ENCODE measurements around the gene RNF166. TPM values are rescaled to one million over a fixed set of nuclear protein-coding genes. Genes with fewer than 3 reads are reported as not detected.

RNF166 gene
- total RNA-seq, 1 experiment from 2014 or later: 26.5 TPM

DNA sequence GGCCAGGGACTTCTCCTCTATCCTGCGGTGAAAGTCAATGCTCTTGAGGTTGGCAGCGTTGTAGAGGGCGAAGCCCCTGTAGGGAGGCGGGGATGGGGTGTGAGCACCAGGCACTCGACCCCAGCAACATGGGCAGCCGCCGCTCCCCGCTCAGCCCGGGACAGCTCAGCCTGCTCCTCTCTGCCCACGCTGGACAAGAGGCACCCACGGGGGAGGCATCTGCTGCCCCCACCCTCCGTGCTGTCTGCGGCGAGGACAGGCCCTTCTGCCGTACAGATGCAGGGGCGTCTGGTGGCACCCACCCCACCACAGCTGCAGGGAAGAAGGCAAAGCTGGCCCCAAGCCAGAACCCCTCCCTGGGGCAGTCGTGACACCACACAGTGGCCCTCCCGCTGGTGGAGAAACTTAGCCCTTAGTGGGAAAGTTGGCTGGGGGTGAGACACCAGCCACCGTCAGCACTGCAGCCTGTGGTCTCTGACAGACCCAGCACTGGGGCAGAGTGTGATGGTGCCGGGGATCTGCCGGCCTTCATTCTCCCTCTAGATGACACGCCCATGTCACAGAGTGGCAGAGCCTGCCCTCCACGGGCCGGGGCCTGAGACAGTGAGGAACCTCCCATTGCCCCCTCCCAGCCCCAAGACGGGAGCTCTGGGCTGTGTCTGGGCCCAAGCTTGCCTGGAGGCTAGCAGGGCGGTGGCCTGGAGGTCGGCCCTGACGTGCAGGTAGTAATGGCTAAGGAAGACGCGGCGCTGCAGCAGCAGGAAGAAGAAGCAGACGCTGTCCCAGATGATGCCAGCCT, 19.6 kb upstream of the RNF166 start:
- Mint-ChIP-seq H3K27me3 (ENCODE audit: low read depth) (no peaks in the 10 kb centered on the region; the same call in 1 of the 2 replicates), H3K9me3 (no peaks in the 10 kb centered on the region), H3K4me1 (no peaks in the 10 kb centered on the region), H3K27ac (no peak overlapping the region), H3K4me3 (no peak overlapping the region), H3K36me3 (ENCODE audit: insufficient read depth in 1 of 3, low read depth in 3 of 3) (peaks cover 4 to 14% (median 12%) of the 10 kb centered on the region in 3 experiments; a peak in 5 of 7 replicates)
- Histone ChIP-seq H4K20me1 (ENCODE audit: control insufficient read depth, insufficient read depth, insufficient read length) (no peaks in the 10 kb centered on the region), H3K18ac (ENCODE audit: insufficient read length, low read depth, low read length) (no peak overlapping the region), H4K8ac (replicated peaks; ENCODE audit: insufficient read length, low read depth, low read length) (no peak overlapping the region), H3K27me3 (ENCODE audit: insufficient read depth, low read length) (no peaks in the 10 kb centered on the region), H3K9me3 (ENCODE audit: control insufficient read depth, low read depth, low read length) (no peaks in the 10 kb centered on the region), H3K27ac (ENCODE audit: insufficient read length, low read depth, low read length) (no peak overlapping the region), H3K4ac (ENCODE audit: low read depth, low read length) (no peak overlapping the region), H4K5ac (ENCODE audit: insufficient read length, low read depth, low read length) (no peak overlapping the region), H2BK12ac (ENCODE audit: insufficient read length, low read depth, low read length) (no peak overlapping the region), H2BK15ac (ENCODE audit: low read depth, low read length) (no peak overlapping the region), H3K9ac (ENCODE audit: extremely low read depth, insufficient read length, low read length) (no peak overlapping the region), H3K4me1 (ENCODE audit: insufficient read depth, low read length) (no peaks in the 10 kb centered on the region), H2BK20ac (ENCODE audit: low read depth, low read length, poor library complexity, severe bottlenecking) (no peak overlapping the region), H2BK5ac (ENCODE audit: insufficient read length, low read length) (no peak overlapping the region), H2BK120ac (ENCODE audit: low read depth, low read length, poor library complexity, severe bottlenecking) (no peak overlapping the region), H2AFZ (ENCODE audit: low read length) (no peak overlapping the region), H3K79me1 (ENCODE audit: insufficient read depth, low read depth, low read length, poor library complexity, severe bottlenecking) (no peaks in the 10 kb centered on the region), H2AK5ac (ENCODE audit: insufficient read length, low read length) (no peak overlapping the region), H3K4me2 (ENCODE audit: insufficient read depth, insufficient read length, low read length) (no peak overlapping the region), H3K23me2 (ENCODE audit: insufficient read length, low read depth, low read length, poor library complexity, severe bottlenecking) (no peaks in the 10 kb centered on the region), H3K23ac (ENCODE audit: insufficient read length, low read depth, low read length) (no peak overlapping the region), H3K14ac (ENCODE audit: insufficient read depth, low read length) (no peak overlapping the region), H3K56ac (ENCODE audit: insufficient read length, low read depth, low read length) (no peak overlapping the region), H4K91ac (ENCODE audit: insufficient read length, low read depth, low read length) (no peak overlapping the region), H3T11ph (ENCODE audit: low read length) (no peak overlapping the region), H3K79me2 (ENCODE audit: insufficient read depth, low read length) (no peaks in the 10 kb centered on the region)
- DNase-seq: no peak
- no peak for TF ChIP-seq CTCF (conservative IDR thresholded peaks at IDR 0.05)
- no CpG with 5 or more reads among the region's 32 CpGs for WGBS (ENCODE audit: extremely low coverage, insufficient read length, low lambda C conversion rate)

All from H9 (cell line).